PC-3 (cell line): ENCODE measurements around the gene ZNF37A. TPM values are rescaled to one million over a fixed set of nuclear protein-coding genes. Genes with fewer than 3 reads are reported as not detected.

ENCODE experiments used
- ATAC-seq: fragments of 200-7000 bp; cut with Tn5 transposase; 2 replicates; pipeline ENCODE4 v1.9.1; 2020; ENCODE audit warnings: mild to moderate bottlenecking, moderate library complexity
- BruUV-seq: library from RNA; stranded (reverse); fragments of 400-500 nt; replicated peaks from 2 replicates; lab custom pipeline; 2021; lab: Mats Ljungman, UMichigan
- CTCF ChIA-PET: fragments of 300-600 bp; sonication (Branson Sonifier 250); formaldehyde crosslinking; loops from one replicate; lab custom pipeline; 2022; ENCODE audit warnings: antibody characterized with exemption; lab: Charles Lee
- POLR2A ChIA-PET: fragments of 300-600 bp; sonication (Branson Sonifier 250); formaldehyde crosslinking; loops from one replicate; lab custom pipeline; 2022; ENCODE audit warnings: antibody characterized with exemption; ENCODE audit not compliant: unreplicated experiment; lab: Charles Lee
- DNase-seq: peaks from one replicate; pipeline ENCODE4 v3.0.0-alpha.2; 2015
- H2AFZ ChIP-seq: fragments of 300-600 bp; sonication (generic); 2 replicates; pipeline ENCODE4 v1.6.0; 2016; ENCODE audit warnings: antibody characterized with exemption, low read length
- H3F3A ChIP-seq: fragments of 300-600 bp; sonication (generic); one replicate; pipeline ENCODE4 v1.6.0; 2017; ENCODE audit warnings: antibody characterized with exemption, low read length, control low read depth, mild to moderate bottlenecking; ENCODE audit not compliant: unreplicated experiment
- H3K27ac ChIP-seq: fragments of 300-600 bp; sonication (generic); 2 replicates; pipeline ENCODE4 v1.5.1; 2016; ENCODE audit warnings: mild to moderate bottlenecking, low read length
- H3K27me3 ChIP-seq: fragments of 300-600 bp; sonication (generic); 2 replicates; pipeline ENCODE4 v1.6.1; 2016; ENCODE audit warnings: low read length, mixed read lengths
- H3K36me3 ChIP-seq: fragments of 300-600 bp; sonication (generic); 2 replicates; pipeline ENCODE4 v1.6.1; 2016; ENCODE audit warnings: low read depth, mixed run types, low read length, mixed read lengths
- H3K4me1 ChIP-seq: fragments of 300-600 bp; sonication (generic); 2 replicates; pipeline ENCODE4 v1.5.1; 2016; ENCODE audit warnings: low read length; ENCODE audit not compliant: insufficient read depth
- H3K4me2 ChIP-seq: fragments of 300-600 bp; sonication (generic); 2 replicates; pipeline ENCODE4 v1.6.0; 2016; ENCODE audit warnings: low read length
- H3K4me3 ChIP-seq: fragments of 300-600 bp; sonication (generic); 2 replicates; pipeline ENCODE4 v1.5.1; 2016; ENCODE audit warnings: mild to moderate bottlenecking, low read length, mixed read lengths
- H3K79me2 ChIP-seq: fragments of 300-600 bp; sonication (generic); 2 replicates; pipeline ENCODE4 v1.6.1; 2017; ENCODE audit warnings: low read length, mixed read lengths
- H3K9ac ChIP-seq: fragments of 300-600 bp; sonication (generic); 2 replicates; pipeline ENCODE4 v1.6.0; 2016; ENCODE audit warnings: mild to moderate bottlenecking, low read length
- H3K9me2 ChIP-seq: fragments of 300-600 bp; sonication (generic); replicated peaks from 2 replicates; pipeline ENCODE4 v1.6.1; 2016; ENCODE audit warnings: mixed run types, low read length, mixed read lengths
- H3K9me3 ChIP-seq: fragments of 300-600 bp; sonication (generic); 2 replicates; pipeline ENCODE4 v1.6.1; 2016; ENCODE audit warnings: low read length, mixed read lengths
- H4K20me1 ChIP-seq: fragments of 300-600 bp; sonication (generic); 2 replicates; pipeline ENCODE4 v1.6.1; 2016; ENCODE audit warnings: low read length, mixed read lengths
- CTCF ChIP-seq: fragments of 300-600 bp; sonication (generic); conservative IDR thresholded peaks from 2 replicates; pipeline ENCODE4 v1.5.1; 2017; ENCODE audit warnings: antibody characterized with exemption, low read depth, mild to moderate bottlenecking, low read length
- EZH2 ChIP-seq: fragments of 300-600 bp; sonication (generic); IDR thresholded peaks from one replicate; pipeline ENCODE4 v1.6.1; 2017; ENCODE audit warnings: antibody characterized with exemption, mild to moderate bottlenecking, low read length; ENCODE audit not compliant: unreplicated experiment
- EZH2phosphoT487 ChIP-seq: fragments of 300-600 bp; sonication (generic); IDR thresholded peaks from 2 replicates; pipeline ENCODE4 v1.6.1; 2018; ENCODE audit warnings: mild to moderate bottlenecking, antibody characterized with exemption, low read length, borderline replicate concordance
- intact Hi-C: fragments of 100-400 bp; cut with micrococcal nuclease; formaldehyde crosslinking; loops from 2 replicates; pipeline ENCODE4 v1.9.0; 2023
- total RNA-seq: library from RNA; depleted of rRNA; stranded (reverse); fragments of >200 nt; gene quantifications from 2 replicates; pipeline ENCODE4 v1.2.3, GENCODE V29; 2014

ZNF37A gene
- total RNA-seq, 1 experiment from 2014 or later = 25.7 TPM

- no peaks in the 10 kb centered on the region for H3F3A ChIP-seq
- TF ChIP-seq EZH2phosphoT487 (no peak), EZH2 (no peak), CTCF (no peak)
- H3K9me3 ChIP-seq = no peaks in the 10 kb centered on the region
- no peaks in the 10 kb centered on the region for H3K9me2 ChIP-seq
- ChIA-PET POLR2A (no interaction called here), CTCF (no interaction called here)
- H3K27me3 ChIP-seq = no peaks in the 10 kb centered on the region
- no peaks in the 10 kb centered on the region for H4K20me1 ChIP-seq
- H3K4me1 ChIP-seq = peaks cover 3% of the 10 kb centered on the region; the same call in 1 of the 2 replicates
- no peaks in the 10 kb centered on the region for H3K36me3 ChIP-seq
- BruUV-seq = no TSS peak
- no peak overlapping the region for H3K27ac ChIP-seq
- no peaks in the 10 kb centered on the region for H3K79me2 ChIP-seq
- ATAC-seq = no peak
- H3K9ac ChIP-seq = no peak overlapping the region
- H3K4me3 ChIP-seq = no peak overlapping the region
- H2AFZ ChIP-seq = no peak overlapping the region
- H3K4me2 ChIP-seq = no peak overlapping the region
- DNase-seq = no peak
- intact Hi-C loops = no loop called here
Observed at GRCh38 chr10:38070501-38070900, 23.6 kb upstream of the ZNF37A start.

- CTCF ChIA-PET = no interaction called here
- intact Hi-C loops = no loop called here
- 0 out of 2 replicates have a peak, but pooled peaks cover 15% of the 10 kb centered on the region for H3K9me3 ChIP-seq
Observed at GRCh38 chr10:38072552-38072951, 21.6 kb upstream of the ZNF37A start.

More at GRCh38 chr10:38072552-38072951, 21.6 kb upstream of the ZNF37A start:
- no peak overlapping the region for H3K4me2 ChIP-seq
- POLR2A ChIA-PET = no interaction called here
- TF ChIP-seq EZH2phosphoT487 (no peak), EZH2 (no peak), CTCF (no peak)
- no peaks in the 10 kb centered on the region for H3K36me3 ChIP-seq
- BruUV-seq = no TSS peak
- H3K27ac ChIP-seq = no peak overlapping the region
- no peak for ATAC-seq
- H3K4me3 ChIP-seq = no peak overlapping the region
- H3K9ac ChIP-seq = no peak overlapping the region
- no peaks in the 10 kb centered on the region for H3F3A ChIP-seq
- no peaks in the 10 kb centered on the region for H3K27me3 ChIP-seq
- no peaks in the 10 kb centered on the region for H3K9me2 ChIP-seq
- H2AFZ ChIP-seq = no peak overlapping the region
- H4K20me1 ChIP-seq = no peaks in the 10 kb centered on the region
- H3K4me1 ChIP-seq = peaks cover 3% of the 10 kb centered on the region; the same call in 1 of the 2 replicates
- no peaks in the 10 kb centered on the region for H3K79me2 ChIP-seq
- no peak for DNase-seq
